Ascending aorta (tissue), 2 donors: ENCODE results near the gene APELA. TPM values are rescaled to one million over a fixed set of nuclear protein-coding genes. Genes with fewer than 3 reads are reported as not detected.
"Not testable (repeated sequence)": the region's sequence is repeated elsewhere in the genome, so short reads cannot be mapped to it uniquely, and the experiment has no call there.

ENCODE experiments used
- DNase-seq, 2 donors: peaks; one replicate each; pipeline ENCODE4 v3.0.0-alpha.2; 2019; ENCODE audit warnings: low spot score in 2 of 2
- H3K27ac ChIP-seq, 2 donors: fragments of 200-600 bp; sonication (generic); one replicate each; pipeline ENCODE4 v1.5.1; 2016 to 2017; ENCODE audit warnings: mild to moderate bottlenecking in 1 of 2
- H3K27me3 ChIP-seq: fragments of 200-600 bp; sonication (generic); one replicate; pipeline ENCODE4 v1.5.1; 2017
- H3K36me3 ChIP-seq, 2 donors: fragments of 200-600 bp; sonication (generic); one replicate each; pipeline ENCODE4 v1.5.1; 2016
- H3K4me1 ChIP-seq, 2 donors: fragments of 200-600 bp; sonication (generic); one replicate each; pipeline ENCODE4 v1.5.1; 2016 to 2017; ENCODE audit warnings: mild to moderate bottlenecking in 1 of 2
- H3K4me3 ChIP-seq, 2 donors: fragments of 200-600 bp; sonication (generic); one replicate each; pipeline ENCODE4 v1.5.1; 2016 to 2017; ENCODE audit warnings: mild to moderate bottlenecking in 1 of 2
- H3K9me3 ChIP-seq, 2 donors: fragments of 200-600 bp; sonication (generic); one replicate each; pipeline ENCODE4 v1.5.1; 2016
- intact Hi-C: fragments of 100-400 bp; cut with DNase I; formaldehyde crosslinking; loops from one replicate; pipeline ENCODE4 v1.15.1; 2023
- total RNA-seq: library from RNA; depleted of rRNA; stranded (reverse); fragments of >200 nt; gene quantifications from one replicate; pipeline ENCODE4 v1.1.0, GENCODE V29; 2016
- TF ChIP-seq, protein P1 (sequence below), 3 experiments: fragments of 200-600 bp in 2 of 3; fragments of 450-650 bp in 1 of 3; sonication (generic) in 2 of 3; IDR thresholded peaks; one replicate each; pipeline ENCODE4 v1.5.1; 2016 to 2019; ENCODE audit warnings: antibody characterized with exemption in 3 of 3, mild to moderate bottlenecking in 1 of 3, moderate library complexity in 1 of 3

Gene APELA
- total RNA-seq, 1 donor from 2014 or later, result not detected

DNA sequence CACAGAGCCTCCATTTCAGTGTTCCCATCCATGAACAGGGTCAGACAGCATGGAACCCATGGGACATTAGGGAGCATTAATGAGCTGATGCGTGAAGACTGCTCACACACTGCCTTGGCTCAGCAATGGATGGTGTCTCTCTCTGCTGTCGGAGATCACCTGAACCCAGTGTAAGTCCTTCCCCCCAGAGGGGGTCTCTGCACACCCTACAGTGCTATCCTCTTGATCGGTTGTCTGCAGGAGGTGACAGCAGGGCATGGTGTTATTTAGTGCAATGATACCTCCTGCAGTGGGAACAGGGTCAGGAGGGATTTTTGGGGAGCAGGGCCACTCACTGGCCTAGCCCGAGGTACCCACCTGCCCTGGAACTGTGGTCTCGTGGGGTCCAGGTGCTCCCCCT, 25.6 kb downstream of the APELA start:
- TF ChIP-seq, protein P1, sequence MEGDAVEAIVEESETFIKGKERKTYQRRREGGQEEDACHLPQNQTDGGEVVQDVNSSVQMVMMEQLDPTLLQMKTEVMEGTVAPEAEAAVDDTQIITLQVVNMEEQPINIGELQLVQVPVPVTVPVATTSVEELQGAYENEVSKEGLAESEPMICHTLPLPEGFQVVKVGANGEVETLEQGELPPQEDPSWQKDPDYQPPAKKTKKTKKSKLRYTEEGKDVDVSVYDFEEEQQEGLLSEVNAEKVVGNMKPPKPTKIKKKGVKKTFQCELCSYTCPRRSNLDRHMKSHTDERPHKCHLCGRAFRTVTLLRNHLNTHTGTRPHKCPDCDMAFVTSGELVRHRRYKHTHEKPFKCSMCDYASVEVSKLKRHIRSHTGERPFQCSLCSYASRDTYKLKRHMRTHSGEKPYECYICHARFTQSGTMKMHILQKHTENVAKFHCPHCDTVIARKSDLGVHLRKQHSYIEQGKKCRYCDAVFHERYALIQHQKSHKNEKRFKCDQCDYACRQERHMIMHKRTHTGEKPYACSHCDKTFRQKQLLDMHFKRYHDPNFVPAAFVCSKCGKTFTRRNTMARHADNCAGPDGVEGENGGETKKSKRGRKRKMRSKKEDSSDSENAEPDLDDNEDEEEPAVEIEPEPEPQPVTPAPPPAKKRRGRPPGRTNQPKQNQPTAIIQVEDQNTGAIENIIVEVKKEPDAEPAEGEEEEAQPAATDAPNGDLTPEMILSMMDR (IDR thresholded peaks at IDR 0.05), result no peak
- intact Hi-C loops, result no loop called here
- Histone ChIP-seq H3K4me1 (no peaks in the 10 kb centered on the region), H3K9me3 (no peaks in the 10 kb centered on the region), H3K27ac (no peak overlapping the region), H3K36me3 (no peaks in the 10 kb centered on the region), H3K27me3 (no peaks in the 10 kb centered on the region), H3K4me3 (no peak overlapping the region)
- no peak for DNase-seq

DNA sequence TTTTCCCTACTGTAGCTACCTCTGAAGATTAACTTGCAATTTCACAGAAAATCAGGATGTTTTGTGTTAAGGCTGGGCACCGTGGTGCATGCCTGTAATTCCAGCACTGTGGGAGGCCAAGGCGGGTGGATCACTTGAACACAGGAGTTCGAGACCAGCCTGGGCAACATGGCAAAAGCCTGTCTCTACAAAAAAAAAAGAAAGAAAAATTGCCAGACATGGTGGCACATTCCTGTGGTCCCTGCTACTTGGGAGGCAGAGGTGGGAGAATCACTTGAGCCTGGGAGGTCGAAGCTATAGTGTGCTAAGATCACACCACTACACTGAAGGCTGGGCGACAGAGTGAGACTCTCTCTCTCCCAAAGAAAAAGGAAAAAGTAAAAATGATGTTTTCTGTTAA, 27.4 kb downstream of the APELA start:
- no peak for DNase-seq
- H3K4me3 ChIP-seq, result no peak overlapping the region
- no peaks in the 10 kb centered on the region for H3K36me3 ChIP-seq
- TF ChIP-seq, protein P1 (IDR thresholded peaks at IDR 0.05), result no peak
- no peak overlapping the region for H3K27ac ChIP-seq
- H3K27me3 ChIP-seq, result no peaks in the 10 kb centered on the region
- H3K4me1 ChIP-seq, result no peaks in the 10 kb centered on the region
- H3K9me3 ChIP-seq, result no peaks in the 10 kb centered on the region
- intact Hi-C loops, result no loop called here

DNA sequence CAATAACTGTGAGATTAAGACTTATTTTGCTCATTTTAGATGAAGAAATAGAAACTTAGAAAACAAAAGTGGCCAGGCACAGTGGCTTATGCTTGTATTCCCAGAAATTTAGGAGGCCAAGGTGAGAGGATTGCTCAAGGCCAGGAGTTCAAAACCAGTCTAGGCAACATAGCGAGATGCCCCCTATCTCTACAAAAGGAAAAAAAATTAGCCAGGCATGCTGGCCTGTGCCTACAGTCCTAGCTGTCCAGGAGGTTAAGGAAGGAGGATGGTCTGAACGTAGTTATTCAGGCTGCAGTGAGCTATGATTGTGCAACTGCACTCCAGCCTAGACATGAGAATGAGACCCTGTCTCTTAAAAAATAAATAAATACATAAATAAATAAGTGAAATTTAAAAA, 28.0 kb downstream of the APELA start:
- no peaks in the 10 kb centered on the region for H3K27me3 ChIP-seq
- intact Hi-C loops, result no loop called here
- DNase-seq, result no peak
- no peak overlapping the region for H3K27ac ChIP-seq
- no peaks in the 10 kb centered on the region for H3K36me3 ChIP-seq
- TF ChIP-seq, protein P1 (IDR thresholded peaks at IDR 0.05), result no peak
- H3K9me3 ChIP-seq, result no peaks in the 10 kb centered on the region
- no peaks in the 10 kb centered on the region for H3K4me1 ChIP-seq
- H3K4me3 ChIP-seq, result no peak overlapping the region

DNA sequence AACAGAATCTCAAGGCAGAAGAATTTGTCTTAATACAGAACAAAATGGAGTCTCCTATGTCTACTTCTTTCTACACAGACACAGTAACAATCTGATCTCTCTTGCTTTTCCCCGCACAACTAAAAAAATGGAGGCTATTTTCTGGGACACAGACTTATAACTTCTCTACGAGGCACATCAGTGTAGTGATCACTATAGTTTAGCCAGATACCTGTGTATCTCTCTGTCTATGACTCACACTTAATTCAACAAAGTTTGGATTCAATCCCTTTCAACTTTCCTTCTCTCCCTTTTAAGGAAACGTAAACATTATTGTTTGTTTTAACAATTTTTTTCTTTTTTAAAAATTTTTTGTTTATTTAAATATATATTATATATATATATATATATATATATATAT, 29.4 kb downstream of the APELA start:
- no peak overlapping the region for H3K27ac ChIP-seq
- DNase-seq, result no peak
- TF ChIP-seq, protein P1 (IDR thresholded peaks at IDR 0.05), result no peak
- intact Hi-C loops, result no loop called here
- no peak overlapping the region for H3K4me3 ChIP-seq
- no peaks in the 10 kb centered on the region for H3K36me3 ChIP-seq
- H3K27me3 ChIP-seq, result no peaks in the 10 kb centered on the region
- H3K9me3 ChIP-seq, result no peaks in the 10 kb centered on the region
- no peaks in the 10 kb centered on the region for H3K4me1 ChIP-seq

DNA sequence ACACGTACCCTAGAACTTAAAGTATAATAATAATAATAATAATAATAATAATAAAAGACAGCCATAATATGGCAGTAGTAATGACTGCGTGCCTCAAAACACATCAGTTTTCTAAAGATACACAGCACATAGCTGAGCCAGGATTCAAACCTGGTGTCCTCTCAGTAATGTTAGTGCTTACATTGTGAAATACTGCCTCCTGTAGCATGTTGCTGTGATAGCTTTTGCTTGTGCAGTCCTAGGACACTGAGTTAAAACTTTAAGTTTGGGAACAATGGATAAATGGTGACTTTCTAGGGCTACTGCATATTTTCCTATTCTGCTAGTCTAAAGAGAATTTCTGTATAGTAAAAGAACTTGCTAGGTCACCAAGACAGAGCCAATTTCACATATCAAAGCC, 36.5 kb downstream of the APELA start:
- H3K4me1 ChIP-seq, H3K27me3 ChIP-seq, DNase-seq, intact Hi-C loops, H3K4me3 ChIP-seq, H3K36me3 ChIP-seq, H3K27ac ChIP-seq, H3K9me3 ChIP-seq: not testable (repeated sequence)

DNA sequence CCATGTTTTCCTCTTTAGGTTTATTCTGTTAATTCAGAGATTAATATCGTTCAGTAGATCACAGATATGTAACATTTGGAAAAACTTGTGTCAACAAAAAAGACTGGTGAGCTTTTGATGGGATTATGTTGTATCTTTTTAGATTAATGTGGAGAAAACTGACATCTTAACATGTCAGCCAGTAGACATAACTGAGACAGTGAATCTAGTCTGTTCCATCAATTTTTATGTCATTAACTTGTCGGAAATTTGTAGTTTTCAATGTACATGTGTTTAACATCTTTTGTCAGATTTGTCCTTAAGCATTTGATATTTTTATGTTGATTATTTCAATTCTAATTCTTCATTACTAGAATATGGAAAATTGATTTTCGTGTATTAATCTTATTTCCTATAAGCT, 42.0 kb downstream of the APELA start:
- TF ChIP-seq, protein P1 (IDR thresholded peaks at IDR 0.05), result no peak
- Histone ChIP-seq H3K4me3 (no peak overlapping the region), H3K27me3 (no peaks in the 10 kb centered on the region), H3K9me3 (peaks cover 0 to 2% of the 10 kb centered on the region in 2 donors), H3K27ac (no peak overlapping the region), H3K36me3 (no peaks in the 10 kb centered on the region), H3K4me1 (no peaks in the 10 kb centered on the region)
- DNase-seq, result no peak
- intact Hi-C loops, result no loop called here
